ENCODE measurements around the gene PBX4. TPM values are rescaled to one million over a fixed set of nuclear protein-coding genes. Genes with fewer than 3 reads are reported as not detected.

Gene PBX4
- total and polyA plus RNA-seq, 12 donors, result 0.28 to 6.3 (median 0.81) TPM; not detected in 4

DNA sequence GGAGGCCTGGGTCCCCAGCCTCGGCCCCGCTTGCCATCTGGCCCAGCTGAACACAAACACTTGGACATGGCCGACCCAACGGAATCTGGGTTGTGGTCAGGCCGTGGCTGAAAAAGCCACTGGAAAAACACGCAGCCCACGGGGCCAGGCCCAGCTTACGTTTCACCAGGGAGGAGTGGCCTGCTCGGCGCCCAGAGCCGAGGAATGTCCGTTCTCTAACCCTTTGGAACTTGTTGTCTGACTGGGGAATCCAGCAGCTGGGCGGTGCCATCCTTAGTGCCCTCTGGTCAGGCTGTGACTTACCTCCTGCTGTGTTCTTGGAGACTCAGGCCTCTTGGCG lies 66.7 kb downstream of the PBX4 start:
- Histone ChIP-seq H3K4me3 (no peak overlapping the region), H3K9me3 (replicated peaks in 1 of 3) (no peaks in the 10 kb centered on the region), H3K36me3 (replicated peaks in 1 of 2) (no peaks in the 10 kb centered on the region), H3K4me1 (replicated peaks in 1 of 2) (no peaks in the 10 kb centered on the region), H3K27ac (no peak overlapping the region), H3K27me3 (no peaks in the 10 kb centered on the region)
- intact Hi-C loops (cut with DNase I), result no loop called here
- no peak for DNase-seq
- TF ChIP-seq, protein P1, sequence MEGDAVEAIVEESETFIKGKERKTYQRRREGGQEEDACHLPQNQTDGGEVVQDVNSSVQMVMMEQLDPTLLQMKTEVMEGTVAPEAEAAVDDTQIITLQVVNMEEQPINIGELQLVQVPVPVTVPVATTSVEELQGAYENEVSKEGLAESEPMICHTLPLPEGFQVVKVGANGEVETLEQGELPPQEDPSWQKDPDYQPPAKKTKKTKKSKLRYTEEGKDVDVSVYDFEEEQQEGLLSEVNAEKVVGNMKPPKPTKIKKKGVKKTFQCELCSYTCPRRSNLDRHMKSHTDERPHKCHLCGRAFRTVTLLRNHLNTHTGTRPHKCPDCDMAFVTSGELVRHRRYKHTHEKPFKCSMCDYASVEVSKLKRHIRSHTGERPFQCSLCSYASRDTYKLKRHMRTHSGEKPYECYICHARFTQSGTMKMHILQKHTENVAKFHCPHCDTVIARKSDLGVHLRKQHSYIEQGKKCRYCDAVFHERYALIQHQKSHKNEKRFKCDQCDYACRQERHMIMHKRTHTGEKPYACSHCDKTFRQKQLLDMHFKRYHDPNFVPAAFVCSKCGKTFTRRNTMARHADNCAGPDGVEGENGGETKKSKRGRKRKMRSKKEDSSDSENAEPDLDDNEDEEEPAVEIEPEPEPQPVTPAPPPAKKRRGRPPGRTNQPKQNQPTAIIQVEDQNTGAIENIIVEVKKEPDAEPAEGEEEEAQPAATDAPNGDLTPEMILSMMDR (IDR thresholded peaks at IDR 0.05), result no peak
- no peak for TF ChIP-seq POLR2A (IDR thresholded peaks at IDR 0.05)
- whole genome bisulfite sequencing, 4 donors, result 77 to 87% (median 84%) methylated on average over 12 to 14 of the region's 14 CpGs; no CpG with 5 or more reads in 1 of the 4 donors

DNA sequence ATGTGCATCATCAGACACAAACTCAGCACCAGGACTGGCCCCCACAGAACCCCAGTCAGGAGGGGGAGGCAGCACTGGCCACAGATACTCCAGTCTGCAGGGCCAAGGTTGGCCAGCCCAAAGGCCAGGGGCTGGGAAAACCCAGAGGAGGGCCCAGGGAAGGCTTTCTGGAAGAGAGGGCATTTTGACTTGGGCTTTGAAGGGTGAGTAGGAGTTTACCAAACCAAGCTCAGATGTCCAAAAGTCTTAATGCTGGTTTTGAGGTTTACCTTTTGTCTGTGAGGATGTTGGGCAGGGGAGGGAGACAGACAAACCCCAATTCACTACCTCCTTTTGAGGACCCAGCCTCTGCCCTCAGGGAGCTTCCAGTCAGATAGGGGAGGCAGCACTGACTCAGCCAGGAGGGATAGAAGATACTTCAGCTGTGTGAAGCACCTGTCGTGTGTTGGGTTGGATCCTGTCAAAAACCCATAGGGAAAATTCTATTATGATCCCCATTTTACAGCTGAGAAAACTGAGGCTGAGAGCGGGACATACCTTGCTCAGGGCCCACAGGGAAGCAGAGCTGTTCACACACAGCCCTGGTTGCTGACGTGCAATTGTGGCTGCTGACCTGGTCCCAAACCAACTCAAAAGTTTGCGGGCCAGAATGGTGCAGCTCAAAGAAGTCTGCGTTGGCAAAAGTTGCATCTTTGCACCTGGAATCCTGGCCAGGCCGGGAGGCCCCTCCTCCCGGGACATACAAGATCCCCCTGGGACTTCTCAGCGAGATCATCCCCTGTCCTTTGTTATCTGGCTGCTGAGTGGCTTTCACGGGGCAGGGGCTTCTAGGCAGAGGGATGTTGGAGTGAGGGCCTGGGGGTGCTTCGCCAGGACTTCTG lies 67.3 kb downstream of the PBX4 start:
- Histone ChIP-seq H3K4me1 (replicated peaks in 1 of 2) (no peaks in the 10 kb centered on the region), H3K9me3 (replicated peaks in 1 of 3) (no peaks in the 10 kb centered on the region), H3K27ac (no peak overlapping the region), H3K27me3 (no peaks in the 10 kb centered on the region), H3K4me3 (no peak overlapping the region), H3K36me3 (replicated peaks in 1 of 2) (no peaks in the 10 kb centered on the region)
- no peak for TF ChIP-seq POLR2A (IDR thresholded peaks at IDR 0.05)
- TF ChIP-seq, protein P1 (IDR thresholded peaks at IDR 0.05), result no peak
- intact Hi-C loops (cut with DNase I), result no loop called here
- no peak for DNase-seq
- WGBS, 4 donors, result 80 to 91% (median 87%) methylated on average over 3 to 10 of the region's 10 CpGs

- no peak for DNase-seq
- intact Hi-C loops (cut with DNase I), result no loop called here
Observed at GRCh38 chr19:19550485-19550929, 68.0 kb downstream of the PBX4 start.

DNA sequence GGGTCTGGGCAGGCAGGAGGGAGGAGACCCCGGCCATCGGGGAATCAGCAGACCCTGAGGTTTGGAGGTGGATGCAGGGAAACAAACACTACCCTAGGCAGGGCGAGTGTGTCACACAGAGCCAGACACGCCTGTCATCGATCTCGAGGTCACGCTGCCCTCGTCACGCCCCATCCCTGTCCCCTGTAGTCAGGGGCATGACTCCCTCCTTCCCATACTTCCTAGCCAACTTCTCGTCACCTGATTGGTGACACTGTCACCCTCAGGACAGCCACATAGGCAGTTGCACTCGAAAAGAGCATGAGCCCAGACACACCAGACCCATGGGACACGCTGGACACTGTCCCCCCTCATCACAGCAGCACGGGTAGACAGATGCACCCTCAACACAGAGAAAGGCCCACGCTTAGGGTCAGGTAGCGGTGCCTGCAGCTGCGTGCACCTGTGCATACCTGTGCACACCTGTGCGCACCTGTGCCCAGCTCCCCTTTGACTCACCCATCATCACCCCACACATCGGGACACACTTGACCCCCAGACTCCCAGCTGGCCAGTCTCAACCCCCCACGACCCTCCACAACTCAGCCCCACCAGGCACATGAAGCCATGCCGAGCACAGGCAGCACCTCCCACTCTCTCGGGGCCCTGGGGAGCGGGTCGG lies 68.6 kb downstream of the PBX4 start:
- Histone ChIP-seq H3K9me3 (replicated peaks in 1 of 3) (no peaks in the 10 kb centered on the region), H3K36me3 (replicated peaks in 1 of 2) (no peaks in the 10 kb centered on the region), H3K4me3 (no peak overlapping the region), H3K27me3 (no peaks in the 10 kb centered on the region), H3K27ac (no peak overlapping the region), H3K4me1 (replicated peaks in 1 of 2) (no peaks in the 10 kb centered on the region)
- WGBS, 4 donors, result 33 to 55% (median 36%) methylated on average over 10 to 23 of the region's 23 CpGs
- intact Hi-C loops (cut with DNase I), result no loop called here
- DNase-seq, result peak in 4 of 7 donors; percentile 56 to 69 (median 62)
- no peak for TF ChIP-seq POLR2A (IDR thresholded peaks at IDR 0.05)
- TF ChIP-seq, protein P1 (IDR thresholded peaks at IDR 0.05), result no peak

More at GRCh38 chr19:19550485-19550929, 68.0 kb downstream of the PBX4 start:
- TF ChIP-seq, protein P1 (IDR thresholded peaks at IDR 0.05), result no peak
- no peak for TF ChIP-seq POLR2A (IDR thresholded peaks at IDR 0.05)
- Histone ChIP-seq H3K4me3 (no peak overlapping the region), H3K27me3 (no peaks in the 10 kb centered on the region), H3K27ac (no peak overlapping the region), H3K4me1 (replicated peaks in 1 of 2) (no peaks in the 10 kb centered on the region), H3K9me3 (replicated peaks in 1 of 3) (no peaks in the 10 kb centered on the region), H3K36me3 (replicated peaks in 1 of 2) (no peaks in the 10 kb centered on the region)
- 13 to 53% (median 28%) methylated on average over 4 to 8 of the region's 8 CpGs for WGBS, 4 donors

Data from adrenal gland (tissue), 12 donors.